Bronchial epithelial cell (primary cell): ENCODE results near the gene CCDC190. TPM values are rescaled to one million over a fixed set of nuclear protein-coding genes. Genes with fewer than 3 reads are reported as not detected.

ENCODE experiments used
- total RNA-seq: library from RNA; depleted of rRNA; stranded (reverse); fragments of >200 nt; gene quantifications from 2 replicates; pipeline ENCODE4 v1.2.1, GENCODE V29; 2014

CCDC190 gene
- total RNA-seq, 1 donor from 2014 or later: not detected

Other genes starting within 250 kb of the CCDC190 start
- 1.5 and 4.7 TPM in 2 replicates for gene DDR2, start 228.7 kb downstream of the CCDC190 start, total RNA-seq
- 20.2 and 20.5 TPM in 2 replicates for gene HSD17B7, start 70.5 kb downstream of the CCDC190 start, total RNA-seq
- gene RGS4, start 208.2 kb upstream of the CCDC190 start, total RNA-seq: under 0.01 TPM in 1 of 2 replicates, not detected in the other